GM19238 (cell line): Measurements from ENCODE around the gene KRT5.
"Not testable (repeated sequence)": the region's sequence is repeated elsewhere in the genome, so short reads cannot be mapped to it uniquely, and the experiment has no call there.

Source experiments
- DNase-seq: peaks from one replicate; pipeline ENCODE4 v3.0.0; 2011; ENCODE audit warnings: low spot score; ENCODE audit not compliant: insufficient read length

KRT5 gene

GRCh38 chr12:52521175-52521567 is 977 bp upstream of the KRT5 start:
- DNase-seq = no peak

DNA sequence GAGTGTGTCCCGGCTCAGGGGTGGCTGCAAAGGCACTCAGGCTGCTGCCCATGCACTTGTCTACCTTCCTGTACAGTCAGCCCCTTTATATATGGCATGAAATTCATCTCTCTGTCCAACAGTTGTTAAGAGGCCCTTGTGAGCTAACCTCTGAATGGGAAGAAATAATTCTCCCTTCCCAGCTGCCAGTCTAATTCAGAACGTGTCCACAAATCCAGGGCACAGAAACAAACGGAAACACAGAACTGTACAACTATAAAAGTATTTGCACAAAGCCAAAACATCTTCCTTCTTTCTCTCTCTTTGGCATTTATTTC is 849 bp downstream of the KRT5 start:
- no peak for DNase-seq

DNA sequence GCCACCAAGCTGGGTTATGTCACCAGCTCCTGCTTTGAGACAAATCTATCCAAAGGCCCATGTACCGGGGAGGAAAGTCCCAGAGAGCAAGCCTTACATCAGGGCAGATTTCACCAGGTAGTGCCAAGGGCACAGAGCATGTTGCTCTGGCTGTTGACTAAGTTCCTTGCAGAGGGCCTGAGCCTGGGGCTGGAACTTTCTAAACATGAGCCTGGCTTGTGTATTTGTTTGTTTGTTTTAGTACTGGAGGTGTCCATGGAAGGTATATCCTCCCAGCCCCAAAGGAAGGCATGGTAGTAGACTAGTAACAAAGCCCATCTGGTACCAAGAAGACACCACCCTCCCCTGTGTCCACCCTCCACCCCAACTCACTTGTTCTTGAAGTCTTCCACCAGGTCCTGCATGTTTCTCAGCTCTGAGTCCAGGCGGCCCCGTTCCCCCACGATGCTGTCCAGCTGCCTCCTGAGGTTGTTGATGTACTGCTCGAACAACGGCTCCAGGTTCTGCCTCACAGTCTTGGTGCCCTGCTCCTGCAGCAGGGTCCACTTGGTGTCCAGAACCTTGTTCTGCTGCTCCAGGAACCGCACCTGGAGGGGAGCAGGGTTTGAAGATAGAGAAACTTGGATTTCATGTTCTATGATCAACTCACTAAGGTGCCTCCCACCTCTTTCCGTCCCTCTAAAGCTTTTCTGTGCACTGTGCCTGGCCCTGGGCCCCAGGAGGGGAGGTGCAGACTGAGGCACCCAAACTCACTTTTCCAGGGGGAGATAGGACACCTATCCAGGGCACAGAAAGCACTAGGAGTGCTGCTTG is 1.4 kb downstream of the KRT5 start:
- DNase-seq = no peak

GRCh38 chr12:52517888-52518287 is 2.3 kb downstream of the KRT5 start:
- DNase-seq = no peak

DNA sequence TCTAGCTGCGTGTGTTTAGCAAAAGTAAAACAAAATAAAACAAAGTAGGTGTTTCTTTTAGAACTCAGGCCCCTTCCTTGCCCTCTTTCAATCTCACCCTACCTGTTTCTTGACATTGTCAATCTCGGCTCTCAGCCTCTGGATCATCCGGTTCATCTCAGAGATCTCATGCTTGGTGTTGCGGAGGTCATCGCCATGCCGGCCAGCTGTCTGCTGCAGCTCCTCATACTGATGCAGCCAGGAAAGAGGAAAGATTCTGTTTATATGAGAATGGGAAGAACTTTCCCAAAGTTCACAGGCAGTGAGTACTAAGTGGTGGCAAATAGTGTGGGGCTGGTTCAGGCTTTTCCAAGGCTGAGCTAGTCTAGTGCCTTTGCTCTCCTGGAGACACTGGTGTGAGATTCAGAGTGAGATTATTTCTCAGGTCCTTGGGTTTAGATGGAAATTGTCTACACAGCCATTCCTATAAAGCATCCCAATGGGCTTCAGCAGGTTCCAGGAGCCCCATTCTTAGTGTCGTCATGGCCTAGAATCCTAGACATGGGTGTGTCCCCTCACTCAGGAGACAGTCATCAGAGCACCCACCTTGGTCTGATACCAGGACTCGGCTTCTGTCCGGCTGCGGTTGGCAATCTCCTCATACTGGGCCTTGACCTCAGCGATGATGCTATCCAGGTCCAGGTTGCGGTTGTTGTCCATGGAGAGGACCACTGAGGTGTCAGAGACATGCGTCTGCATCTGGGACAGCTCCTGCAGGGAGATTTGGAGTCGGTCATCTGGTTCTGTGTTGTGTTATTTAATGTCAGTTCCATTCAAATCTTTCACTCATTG is 3.0 kb downstream of the KRT5 start:
- DNase-seq = no peak

DNA sequence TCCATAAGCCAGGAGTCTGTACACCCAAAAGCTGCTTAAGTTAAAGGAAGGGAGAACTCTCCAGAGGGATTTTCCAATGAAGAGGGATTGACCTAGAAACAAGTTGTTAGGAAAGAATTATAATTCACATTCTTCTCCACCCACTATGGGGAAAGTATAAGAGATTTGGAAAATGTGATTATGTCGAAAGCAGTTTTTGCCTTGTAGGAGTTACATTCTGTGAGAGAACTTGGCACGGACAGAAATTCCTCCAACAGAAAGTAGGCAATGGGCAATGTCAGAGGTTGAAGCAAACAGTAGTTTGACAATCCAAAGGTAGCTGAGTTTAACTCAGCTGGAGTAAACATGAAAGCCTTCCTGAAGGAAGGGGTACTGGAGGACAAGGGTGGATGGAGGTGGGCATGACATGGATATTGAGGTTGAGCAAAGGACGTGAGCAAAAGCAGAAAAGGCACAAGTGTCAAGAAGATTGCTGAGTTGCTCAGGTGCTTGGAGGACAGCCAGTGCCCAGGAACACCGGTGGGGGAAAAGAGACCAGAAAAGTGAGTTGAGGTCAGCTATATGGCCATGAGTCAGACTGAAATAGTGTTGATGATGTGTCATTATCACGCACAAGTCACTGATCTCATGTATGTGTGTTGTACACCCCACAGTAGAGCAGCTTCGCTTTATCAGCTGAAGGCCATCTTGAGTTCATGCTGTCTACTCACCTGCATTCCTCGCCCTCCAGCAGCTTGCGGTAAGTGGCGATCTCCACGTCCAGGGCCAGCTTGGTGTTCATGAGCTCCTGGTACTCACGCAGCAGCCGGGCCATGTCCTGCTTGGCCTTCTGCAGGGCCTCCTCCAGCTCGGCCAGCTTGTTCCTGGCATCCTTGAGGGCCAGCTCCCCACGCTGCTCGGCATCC is 4.0 kb downstream of the KRT5 start:
- DNase-seq = no peak

GRCh38 chr12:52515319-52515646 is 4.9 kb downstream of the KRT5 start:
- DNase-seq = no peak

GRCh38 chr12:52514471-52515318 is 5.5 kb downstream of the KRT5 start:
- no peak for DNase-seq

- DNase-seq = no peak
Observed at GRCh38 chr12:52513736-52514135, 6.5 kb downstream of the KRT5 start.

DNA sequence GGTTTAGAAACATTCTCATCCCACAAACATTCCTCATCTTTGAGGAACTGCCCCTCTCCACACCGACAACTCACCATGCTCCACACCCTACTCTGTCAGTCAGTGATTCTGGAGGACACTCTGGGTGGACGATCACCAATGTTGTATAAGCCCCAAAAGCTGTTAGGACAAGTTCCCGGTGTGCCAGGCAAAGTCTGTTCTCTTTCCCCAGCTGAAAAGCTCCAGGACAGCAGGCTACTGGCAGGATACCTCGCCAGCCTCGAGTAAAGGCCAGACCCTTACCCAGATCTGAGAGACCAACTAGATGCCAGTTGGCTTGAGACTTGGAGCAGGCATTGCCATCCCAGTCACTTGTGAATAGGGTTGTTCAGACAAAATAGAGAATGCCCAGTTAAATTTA is 12.0 kb downstream of the KRT5 start:
- no peak for DNase-seq

GRCh38 chr12:52506858-52507715 is 13.1 kb downstream of the KRT5 start:
- no peak for DNase-seq

GRCh38 chr12:52502877-52503276 is 17.3 kb downstream of the KRT5 start:
- no peak for DNase-seq

GRCh38 chr12:52501490-52501889 is 18.7 kb downstream of the KRT5 start:
- DNase-seq = no peak

DNA sequence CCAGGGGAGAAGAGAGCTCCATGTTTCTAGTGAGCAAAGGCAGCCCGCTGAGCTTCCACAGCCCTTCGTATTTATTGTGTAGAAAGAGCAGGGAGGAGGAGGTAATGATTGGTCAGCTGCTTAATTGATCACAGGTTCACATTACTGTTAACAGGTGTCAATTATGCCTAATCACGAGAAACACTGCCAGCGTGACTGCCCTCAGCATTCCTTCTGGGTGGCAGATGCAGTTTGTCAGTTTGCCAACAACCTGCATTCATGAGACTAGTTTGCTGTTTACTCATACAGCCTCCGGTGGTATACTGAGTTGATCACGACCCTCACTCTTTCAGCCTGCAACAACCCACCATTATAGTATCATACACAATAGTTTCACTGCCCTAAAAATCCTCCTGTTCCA is 19.6 kb downstream of the KRT5 start:
- DNase-seq = not testable (repeated sequence)

GRCh38 chr12:52499806-52500560 is 20.2 kb downstream of the KRT5 start:
- no peak for DNase-seq

DNA sequence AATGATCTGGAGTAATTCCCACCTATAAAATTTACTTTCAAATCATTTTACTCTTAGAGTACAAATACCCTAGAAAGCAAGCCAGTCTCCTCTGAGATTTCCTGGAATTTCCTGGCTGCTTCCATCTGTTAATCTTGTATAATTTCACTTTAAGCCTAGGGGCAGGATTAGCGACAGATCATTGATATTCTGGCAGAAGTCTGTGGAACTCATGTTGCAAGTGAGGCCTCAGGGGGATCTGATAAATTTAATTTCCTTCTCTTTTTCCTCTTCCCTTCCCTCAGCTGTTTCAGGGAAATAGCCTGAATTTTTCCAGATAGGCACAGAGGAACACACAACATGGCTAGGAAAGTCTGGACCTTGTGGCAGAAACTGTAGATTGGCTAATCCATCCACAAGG is 21.2 kb downstream of the KRT5 start:
- DNase-seq = no peak

DNA sequence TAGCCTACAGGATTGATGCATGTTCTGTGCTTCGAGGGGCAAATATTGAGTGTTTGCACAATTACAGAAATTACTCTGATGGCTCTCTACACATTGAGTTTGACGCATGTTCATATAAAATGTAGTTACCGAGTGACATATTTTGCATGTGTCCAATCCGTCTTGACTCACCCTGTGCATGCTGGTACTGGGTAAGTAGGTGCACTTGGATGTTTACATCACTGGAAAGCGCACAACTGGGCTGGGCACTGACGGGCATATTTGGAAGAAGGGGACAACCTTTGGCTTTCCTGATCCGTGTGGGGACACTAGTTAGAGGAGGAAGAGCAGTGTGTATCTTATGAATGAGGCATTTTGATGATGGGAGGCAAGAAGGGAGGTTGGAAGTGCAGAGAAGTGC is 22.2 kb downstream of the KRT5 start:
- no peak for DNase-seq

GRCh38 chr12:52496590-52497071 is 23.6 kb downstream of the KRT5 start:
- DNase-seq = no peak

GRCh38 chr12:52496054-52496453 is 24.1 kb downstream of the KRT5 start:
- DNase-seq = no peak
